Central memory CD4-positive, alpha-beta T cell (primary cell): ENCODE results near the gene WFDC1.

Experiments
- DNase-seq: peaks from one replicate; pipeline ENCODE4 v3.0.0; 2022

The WFDC1 gene

GRCh38 chr16:84272740-84273320, 21.8 kb upstream of the WFDC1 start:
- DNase-seq: no peak

GRCh38 chr16:84274515-84274914, 20.2 kb upstream of the WFDC1 start:
- DNase-seq: no peak

DNA sequence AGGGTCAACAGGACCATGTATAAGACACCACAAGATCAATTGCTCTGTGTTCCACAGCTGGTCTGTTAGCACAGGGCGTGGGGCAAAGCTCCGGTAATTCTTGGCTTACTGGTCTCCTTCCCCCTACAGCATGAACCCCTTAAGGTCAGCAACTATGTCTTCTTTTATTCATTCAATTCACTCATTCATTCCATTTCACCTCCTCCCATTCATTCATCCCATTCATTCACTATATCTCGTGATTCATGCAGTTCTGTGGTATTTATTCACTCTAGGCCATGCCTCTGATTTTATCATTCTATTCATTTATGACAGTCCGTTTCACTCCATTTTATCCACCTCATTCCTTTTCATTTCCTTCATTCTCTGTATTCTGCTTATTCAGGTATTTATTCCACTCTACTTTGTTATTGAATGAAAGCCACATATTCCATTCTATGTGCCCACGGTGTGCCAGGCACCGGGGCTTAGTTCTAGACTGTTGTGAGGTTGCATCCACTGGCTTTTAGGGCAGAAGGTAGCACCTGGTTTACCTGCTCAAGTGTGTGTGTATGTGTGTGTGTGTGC, 19.0 kb upstream of the WFDC1 start:
- DNase-seq: no peak

GRCh38 chr16:84277244-84277823, 17.3 kb upstream of the WFDC1 start:
- peak; percentile 36 for DNase-seq

- no peak for DNase-seq
These were observed 16.3 kb upstream of the WFDC1 start for GRCh38 chr16:84278333-84278732.

DNA sequence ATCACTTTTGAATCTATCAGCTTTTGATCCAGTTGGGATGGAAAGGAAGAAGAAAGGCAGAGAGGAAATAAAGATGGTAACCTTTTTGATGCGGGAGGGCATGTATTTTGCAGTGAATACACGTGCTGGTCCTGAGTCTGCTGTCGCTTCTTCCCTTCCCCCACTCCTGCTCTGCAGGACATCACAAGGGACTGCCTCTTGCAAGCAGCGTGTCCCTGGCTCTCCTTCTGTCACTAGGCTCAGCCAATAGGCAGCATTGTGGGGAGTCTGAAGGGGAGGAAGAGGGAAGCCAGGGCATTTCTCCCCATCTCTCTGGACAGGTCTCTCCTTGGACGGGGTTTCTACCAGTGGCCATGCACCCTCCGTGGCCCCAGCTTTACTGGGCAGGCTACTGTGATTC, 15.7 kb upstream of the WFDC1 start:
- no peak for DNase-seq

DNA sequence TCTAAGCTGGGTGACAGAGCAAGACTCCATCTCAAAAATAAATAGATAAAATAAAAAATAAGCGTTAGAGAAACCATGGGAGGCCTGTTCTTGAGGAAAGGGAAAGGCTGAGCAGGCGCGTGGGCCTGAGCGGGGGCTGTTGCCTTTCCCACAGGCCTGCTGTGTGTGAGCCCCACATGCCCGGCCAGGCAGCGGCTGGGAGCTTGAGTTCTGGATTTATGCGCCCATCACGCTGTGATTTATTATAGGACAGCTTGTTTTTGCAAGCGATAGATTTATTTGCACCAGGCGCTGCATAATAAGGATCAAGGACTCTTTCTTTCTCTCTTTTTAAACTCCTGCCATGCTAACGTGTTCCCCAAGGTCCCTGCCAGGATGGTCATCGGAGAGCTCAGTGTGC, 14.8 kb upstream of the WFDC1 start:
- DNase-seq: no peak

GRCh38 chr16:84281074-84281473, 13.6 kb upstream of the WFDC1 start:
- no peak for DNase-seq

DNA sequence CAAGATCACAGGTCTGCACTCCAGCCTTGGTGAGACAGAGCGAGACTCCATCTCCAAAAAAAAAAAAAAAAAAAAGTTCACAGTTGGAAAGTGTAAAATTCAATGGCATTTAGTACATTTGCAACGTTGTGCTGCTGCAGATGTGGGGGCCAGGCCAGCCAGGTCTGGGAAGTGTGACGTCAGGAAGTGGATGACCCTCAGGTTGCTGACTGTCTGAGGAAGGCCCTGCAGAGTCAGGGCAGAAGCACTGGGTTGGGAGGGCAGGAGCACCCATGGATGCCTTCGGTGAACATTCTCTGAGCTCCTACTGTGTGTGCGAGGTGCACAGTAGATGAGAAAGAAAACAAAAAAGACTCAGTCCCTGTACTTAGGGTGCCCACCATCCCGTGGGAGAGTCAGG, 12.1 kb upstream of the WFDC1 start:
- no peak for DNase-seq

DNA sequence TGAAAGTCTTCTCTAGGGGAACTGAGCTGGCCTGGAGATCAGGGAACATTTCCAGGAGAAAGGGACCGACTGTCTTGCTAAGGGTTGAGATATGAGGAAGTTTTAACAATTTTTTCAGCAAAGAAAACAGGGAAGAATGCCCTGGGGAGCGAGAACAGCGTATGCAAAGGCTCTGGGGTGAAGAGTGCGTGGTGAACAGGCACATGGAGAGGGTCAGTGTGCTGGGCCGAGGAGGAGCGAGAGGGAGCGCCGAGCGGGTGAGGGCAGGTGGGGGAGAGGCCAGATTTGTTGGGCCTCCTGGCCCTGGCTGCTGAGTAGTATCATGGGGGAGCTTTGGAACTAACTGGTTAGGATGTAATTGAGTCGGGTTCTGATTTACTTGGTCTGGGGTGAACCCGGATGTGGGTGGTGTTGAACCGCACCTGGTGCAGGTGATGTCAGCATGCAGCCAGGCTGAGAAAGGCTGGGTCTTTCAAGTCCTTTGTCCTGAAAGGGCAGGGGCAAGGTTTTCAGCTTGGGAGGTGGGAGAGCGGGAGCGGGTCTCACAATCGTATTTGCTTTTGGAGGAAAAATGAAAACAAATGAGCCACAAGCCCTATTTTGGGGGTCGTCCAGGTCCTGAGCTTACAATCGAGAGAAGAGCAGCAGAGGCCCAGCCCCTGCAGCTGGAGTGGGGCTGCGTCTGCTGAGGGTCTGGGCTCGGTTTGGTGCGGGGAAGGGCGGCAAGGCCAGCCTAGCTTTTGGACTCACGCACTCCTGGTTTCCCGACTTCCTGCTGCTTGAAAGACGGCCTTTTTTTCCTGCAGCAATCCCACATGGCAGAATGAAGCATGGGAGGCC, 11.1 kb upstream of the WFDC1 start:
- no peak for DNase-seq

DNA sequence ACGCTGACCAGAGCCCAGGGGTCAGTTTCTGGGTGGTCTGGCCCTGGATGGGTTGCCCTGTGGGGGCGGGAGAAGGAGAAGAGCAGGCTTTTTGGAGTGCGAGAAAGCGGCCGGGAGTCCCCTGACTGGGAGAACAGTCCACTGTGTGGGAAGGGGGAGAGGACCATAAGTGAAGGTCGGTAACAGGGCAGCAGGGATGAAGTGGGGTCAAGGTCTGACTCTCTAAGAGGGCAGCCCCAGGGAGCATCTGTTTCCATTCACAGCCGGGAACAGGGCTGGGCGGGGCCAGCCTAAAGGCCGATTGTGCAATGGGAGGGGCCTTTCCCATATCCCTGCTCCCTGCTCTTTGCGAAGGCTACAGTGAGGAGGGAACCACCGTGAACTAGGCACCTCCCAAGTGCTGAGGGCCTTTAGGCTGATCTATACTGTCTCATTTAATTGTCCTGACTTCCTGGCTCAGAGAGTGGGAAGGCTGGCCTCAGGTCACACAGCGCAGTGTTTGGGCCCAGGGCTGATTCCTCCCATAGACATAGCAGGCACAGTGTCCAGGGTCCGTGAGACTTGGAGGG, 10.4 kb upstream of the WFDC1 start:
- DNase-seq: no peak

GRCh38 chr16:84286578-84287240, 8.0 kb upstream of the WFDC1 start:
- DNase-seq: no peak

DNA sequence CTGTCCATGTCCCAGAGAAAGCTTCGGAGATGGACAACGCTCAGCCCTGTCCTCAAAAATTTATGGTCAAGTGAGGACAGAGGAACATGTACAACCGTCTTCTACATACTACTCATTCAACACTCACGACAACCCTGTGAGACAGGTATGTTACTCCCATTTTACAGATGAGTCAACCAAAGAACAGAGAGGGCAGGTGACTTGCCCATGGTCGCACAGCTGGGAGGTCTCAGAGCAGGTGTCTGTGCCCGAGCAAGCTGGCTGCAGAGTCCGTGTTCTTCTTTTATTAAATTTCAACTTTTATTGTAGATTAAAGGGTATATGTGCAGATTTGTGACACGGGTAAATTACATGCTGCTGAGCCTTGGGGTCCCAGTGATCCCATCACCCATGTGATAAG, 5.8 kb upstream of the WFDC1 start:
- DNase-seq: no peak

GRCh38 chr16:84291226-84291625, 3.5 kb upstream of the WFDC1 start:
- no peak for DNase-seq

DNA sequence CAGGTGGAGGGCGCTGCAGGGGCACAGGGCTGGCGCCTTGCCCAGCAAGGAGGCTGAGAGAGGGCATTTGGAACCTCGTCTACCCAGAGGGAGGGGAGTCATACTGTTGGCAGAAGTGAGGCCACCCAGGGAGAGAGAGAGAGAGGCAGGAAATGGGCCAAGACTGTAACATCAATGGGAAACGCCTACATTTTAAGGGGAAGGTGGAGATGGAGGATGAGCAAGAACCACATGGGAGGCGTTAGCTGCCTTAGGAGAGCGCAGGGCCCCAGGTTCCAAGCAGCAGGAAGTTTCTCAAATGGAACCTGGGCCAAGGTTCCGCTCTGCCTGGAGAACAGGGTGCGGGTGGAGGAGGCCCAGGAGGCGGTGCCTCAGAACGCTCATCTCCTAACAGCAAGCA, 2.7 kb upstream of the WFDC1 start:
- DNase-seq: no peak

GRCh38 chr16:84293406-84293805, 1.3 kb upstream of the WFDC1 start:
- no peak for DNase-seq

DNA sequence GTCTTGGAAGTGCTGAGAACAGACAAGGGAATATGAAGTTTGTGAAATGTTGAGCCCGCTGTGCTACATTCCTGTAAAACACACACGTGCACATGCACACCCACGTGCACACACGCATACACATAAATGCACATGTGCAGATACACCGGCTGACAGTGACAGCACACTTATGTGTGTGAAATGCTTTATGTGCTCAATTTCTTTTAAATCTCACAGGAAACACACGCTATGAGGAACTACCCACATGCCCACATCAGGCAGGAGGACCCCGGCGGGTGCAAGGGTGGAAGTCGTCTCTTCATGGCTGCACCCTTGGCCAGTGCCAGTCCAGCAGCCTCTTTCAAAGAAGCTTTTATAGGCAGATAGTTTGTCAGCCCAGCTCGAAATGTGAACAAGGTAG, 561 bp upstream of the WFDC1 start:
- no peak for DNase-seq

GRCh38 chr16:84295203-84295860, 654 bp downstream of the WFDC1 start:
- no peak for DNase-seq

DNA sequence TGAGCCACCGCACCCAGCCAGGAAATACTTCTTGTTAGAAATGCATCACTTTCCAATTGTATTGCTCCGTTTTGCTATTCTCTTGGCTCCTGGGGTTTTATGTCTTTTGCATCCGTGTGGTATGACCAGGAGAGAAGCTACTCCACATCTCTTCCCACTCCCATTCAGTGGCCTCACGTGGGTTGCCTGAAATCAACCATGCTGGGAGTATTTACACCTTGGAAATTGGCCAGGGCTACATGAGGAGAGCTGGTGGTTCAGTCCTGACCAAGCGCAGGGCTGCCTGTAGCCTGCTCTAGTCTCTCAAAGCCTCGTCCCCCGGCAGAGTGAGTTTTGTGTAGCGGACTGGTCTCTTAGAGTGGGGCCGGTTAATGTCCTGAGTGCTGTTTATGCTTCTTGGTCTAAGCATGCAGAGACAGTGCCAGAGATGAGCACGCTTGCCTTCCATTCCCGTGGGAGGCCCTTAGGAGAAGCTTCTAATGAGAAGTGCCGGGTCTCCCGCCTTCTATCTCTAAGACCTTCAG, 3.8 kb downstream of the WFDC1 start:
- DNase-seq: no peak

GRCh38 chr16:84299734-84300440, 5.2 kb downstream of the WFDC1 start:
- no peak for DNase-seq

DNA sequence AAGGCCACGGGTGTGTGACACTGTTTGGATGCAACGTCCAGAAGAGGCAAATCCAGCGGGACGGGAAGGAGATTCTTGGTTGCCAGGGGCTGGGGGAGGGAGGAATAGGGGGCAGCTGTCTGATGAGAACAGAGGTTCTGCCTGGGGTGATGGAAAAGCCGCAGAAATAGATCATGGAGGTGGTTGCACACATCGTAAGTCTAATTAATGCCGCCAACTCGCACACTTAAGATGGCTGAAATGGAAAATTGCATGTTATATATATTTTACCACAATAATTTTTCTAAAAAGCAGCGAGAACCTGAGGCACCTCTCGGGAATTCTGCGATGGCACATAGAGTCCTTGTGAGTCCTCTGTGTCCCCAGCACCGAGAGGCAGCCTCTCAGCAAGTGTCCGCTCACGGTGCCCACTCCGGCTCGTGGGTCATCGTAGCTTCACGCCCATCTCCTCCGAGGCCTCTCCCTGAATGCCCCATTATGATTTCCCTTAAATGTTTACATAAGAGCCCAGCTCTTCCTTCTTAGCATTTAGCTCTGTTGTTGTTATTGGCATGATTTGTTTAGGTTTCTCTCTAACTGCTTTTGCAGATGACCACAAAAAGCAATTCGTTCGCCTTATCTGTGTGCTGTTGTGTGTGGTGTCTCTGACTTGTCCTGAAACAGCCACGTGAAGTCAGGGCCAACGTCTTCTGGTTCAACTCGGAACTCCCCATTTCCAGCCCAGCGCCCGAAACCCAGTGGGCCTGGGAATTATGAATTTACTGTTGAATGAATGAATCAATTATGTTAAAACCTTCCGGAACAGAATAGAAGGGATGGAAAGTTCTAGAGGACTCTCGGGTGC, 7.7 kb downstream of the WFDC1 start:
- DNase-seq: no peak
